GM18951 (cell line): ENCODE measurements around the gene PFKFB3.

Experiments
- POLR2A ChIP-seq: IDR thresholded peaks from 4 replicates; pipeline ENCODE4 v1.6.1; 2011; ENCODE audit warnings: mild to moderate bottlenecking; ENCODE audit not compliant: insufficient read length, insufficient read depth; ENCODE audit errors: extremely low read depth
- in situ Hi-C: fragments of 300-500 bp; cut with MboI; formaldehyde crosslinking; loops from one replicate; pipeline ENCODE4 v1.12.0; 2022; ENCODE audit warnings: low sequenced_read_pairs, mixed read lengths, inconsistent platforms; ENCODE audit not compliant: unreplicated experiment

The PFKFB3 gene

DNA sequence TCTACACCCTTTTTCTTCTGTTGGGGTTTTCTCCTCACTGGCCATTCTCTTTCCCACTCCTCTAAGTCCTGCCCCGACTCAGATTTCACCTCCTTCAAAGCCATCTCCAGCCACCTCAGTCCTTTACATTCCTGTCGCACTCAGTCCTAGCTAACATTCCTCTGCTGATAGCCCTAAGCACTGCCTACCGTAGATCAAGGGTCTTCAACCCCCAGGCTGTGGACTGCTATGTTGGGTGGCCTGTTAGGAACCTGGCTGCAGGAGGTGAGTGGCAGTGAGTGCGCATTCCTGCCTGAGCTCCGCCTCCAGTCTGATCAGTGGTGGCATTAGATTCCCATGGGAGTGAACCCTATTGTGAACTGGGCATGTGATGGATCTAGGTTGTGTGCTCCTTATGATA, 11.2 kb downstream of the PFKFB3 start:
- no peak for TF ChIP-seq POLR2A
- in situ Hi-C loops: no loop called here

DNA sequence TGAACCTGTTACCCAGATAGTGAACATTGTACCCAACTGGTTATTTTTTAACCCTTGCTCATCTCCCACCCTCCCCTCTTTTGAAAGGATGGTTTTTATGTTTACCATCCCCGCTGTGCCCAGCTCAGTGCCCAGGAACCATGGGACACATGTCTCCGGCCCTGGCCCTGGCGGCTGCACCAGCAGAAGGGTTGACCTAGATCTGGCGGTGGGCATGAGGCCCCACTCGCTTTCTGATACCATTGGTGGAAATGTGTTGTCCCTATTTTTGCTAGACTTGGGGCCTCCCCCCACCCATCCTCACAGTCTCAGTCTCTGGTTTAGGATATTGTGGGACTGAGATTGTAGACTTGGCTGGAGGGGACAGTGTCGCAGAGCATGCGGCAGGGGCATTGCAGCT, 11.9 kb downstream of the PFKFB3 start:
- in situ Hi-C loops: no loop called here
- TF ChIP-seq POLR2A: no peak

DNA sequence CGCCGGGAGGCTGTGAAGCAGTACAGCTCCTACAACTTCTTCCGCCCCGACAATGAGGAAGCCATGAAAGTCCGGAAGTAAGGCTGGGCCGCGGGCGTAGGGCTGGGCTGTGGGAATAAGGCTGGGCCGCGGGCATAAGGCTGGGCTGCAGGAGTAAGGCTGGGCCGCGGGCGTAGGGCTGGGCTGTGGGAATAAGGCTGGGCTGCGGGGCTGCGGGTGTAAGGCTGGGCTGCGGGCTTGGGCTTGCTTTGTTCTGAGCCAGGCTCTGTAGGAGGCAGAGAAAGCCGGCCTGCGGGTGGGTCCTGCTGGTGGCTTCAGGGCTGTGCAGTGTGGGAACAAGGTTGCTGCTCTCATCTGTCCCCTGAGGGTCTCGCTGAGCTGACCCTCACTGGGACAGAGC, 12.5 kb downstream of the PFKFB3 start:
- in situ Hi-C loops: no loop called here
- TF ChIP-seq POLR2A: no peak

DNA sequence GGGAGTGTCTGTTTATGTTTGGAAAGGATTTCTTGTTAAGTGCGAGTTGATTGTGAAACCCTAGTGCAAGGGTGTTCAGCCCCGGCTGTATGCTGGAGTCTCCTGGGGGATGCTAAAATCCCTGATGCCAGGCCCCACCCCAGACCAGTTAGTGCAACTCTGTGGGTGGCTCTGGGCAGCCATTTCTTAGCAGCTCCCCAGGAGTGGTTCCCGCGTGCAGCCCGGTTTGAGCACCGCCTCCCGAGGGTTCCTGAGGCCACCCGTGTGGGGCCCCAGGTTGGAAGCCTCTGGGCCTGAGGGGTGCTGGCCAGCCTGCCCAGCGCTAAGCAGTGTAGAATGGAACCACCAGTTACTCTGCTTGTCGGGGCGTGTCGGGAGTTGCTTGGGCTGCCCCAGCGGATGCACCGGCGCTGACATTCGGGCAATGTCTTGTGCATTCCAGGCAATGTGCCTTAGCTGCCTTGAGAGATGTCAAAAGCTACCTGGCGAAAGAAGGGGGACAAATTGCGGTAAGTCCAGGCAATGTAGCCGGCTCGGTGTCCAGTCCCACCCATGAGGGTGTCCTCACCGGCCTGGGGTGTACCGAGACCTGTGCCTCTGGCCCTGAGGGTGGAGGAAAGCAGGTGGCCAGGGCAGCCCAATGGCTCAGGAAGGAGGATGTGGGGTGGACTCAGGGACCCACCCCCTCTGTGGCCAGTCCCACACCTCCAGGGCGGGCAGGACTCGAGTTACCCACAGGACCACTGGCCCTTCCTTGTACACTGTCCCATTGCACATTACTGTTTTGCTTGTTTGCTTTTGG, 13.2 kb downstream of the PFKFB3 start:
- in situ Hi-C loops: no loop called here
- no peak for TF ChIP-seq POLR2A

DNA sequence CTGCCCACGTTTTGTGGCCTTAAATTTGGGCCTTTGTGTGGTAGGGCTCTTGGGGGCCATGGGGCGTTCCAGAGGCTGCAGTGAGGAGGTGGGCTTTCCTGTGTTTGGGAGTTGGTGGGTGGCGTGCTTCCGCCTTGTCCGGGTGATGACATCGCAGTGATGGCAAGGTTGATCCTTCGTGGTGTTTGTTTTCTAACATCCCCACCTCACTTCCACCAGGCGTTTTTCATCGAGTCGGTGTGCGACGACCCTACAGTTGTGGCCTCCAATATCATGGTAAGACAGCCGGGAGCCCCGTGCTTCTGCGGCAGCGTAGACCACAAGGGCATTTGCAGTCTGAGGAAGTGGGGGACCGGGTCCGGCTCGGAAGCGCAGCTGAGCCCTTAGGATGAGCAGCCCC, 14.2 kb downstream of the PFKFB3 start:
- in situ Hi-C loops: no loop called here
- no peak for TF ChIP-seq POLR2A

DNA sequence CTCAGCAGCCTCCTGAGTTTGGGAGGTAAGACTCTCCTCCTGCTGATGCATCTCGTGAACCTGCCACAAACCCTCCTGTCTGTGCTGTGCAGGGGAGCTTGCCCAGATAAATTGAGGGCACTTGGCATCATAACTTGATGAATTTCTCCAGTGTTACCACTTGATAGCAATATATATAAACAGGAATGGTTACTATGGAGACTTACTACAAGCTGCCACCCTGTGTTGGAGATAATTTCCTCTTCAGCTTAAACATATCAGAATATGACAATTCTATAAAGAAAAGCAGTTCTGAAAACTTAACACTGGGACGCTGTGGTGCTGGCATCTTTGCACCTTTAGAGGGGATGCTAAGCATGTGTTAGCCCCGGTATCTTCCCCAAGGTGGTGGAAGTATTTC, 14.9 kb downstream of the PFKFB3 start:
- no peak for TF ChIP-seq POLR2A
- in situ Hi-C loops: no loop called here

DNA sequence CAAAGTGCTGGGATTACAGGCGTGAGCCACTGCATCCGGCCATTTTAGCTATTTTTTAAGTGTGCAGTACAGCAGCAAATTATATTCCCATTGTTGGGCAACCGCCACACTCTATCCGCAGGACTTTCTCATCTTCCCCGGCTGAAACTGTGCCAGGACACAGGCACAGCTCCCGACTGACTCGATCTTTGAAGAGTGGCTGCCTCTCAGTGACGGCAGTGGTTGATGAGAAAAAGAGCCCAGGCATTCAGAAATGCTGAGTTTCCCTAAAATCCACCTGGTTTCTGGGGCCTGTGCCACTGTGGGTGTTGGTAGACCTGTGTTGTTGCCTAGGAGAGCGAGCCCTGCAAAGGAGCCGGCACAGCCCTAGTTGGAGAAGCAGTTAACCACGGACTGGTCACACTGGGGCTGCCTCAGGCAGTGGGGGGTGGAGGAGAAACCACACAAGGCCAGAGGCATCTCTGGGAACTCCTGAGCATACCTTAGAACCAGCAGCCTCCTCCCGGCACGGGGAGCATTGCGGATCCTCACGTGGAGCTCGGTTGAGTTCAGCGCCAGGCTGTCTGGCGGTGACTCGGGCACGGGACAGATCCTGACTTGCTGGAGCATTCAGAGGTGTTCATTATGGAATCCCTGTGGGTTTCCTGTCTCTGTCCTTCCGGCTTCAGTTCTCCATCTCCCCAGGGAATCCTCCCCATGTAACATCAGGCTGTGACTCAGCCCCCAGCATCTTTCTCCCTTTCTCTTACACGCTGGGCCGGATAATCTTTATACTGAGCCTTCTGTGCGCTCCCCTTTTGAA, 16.2 kb downstream of the PFKFB3 start:
- no peak for TF ChIP-seq POLR2A
- in situ Hi-C loops: no loop called here

DNA sequence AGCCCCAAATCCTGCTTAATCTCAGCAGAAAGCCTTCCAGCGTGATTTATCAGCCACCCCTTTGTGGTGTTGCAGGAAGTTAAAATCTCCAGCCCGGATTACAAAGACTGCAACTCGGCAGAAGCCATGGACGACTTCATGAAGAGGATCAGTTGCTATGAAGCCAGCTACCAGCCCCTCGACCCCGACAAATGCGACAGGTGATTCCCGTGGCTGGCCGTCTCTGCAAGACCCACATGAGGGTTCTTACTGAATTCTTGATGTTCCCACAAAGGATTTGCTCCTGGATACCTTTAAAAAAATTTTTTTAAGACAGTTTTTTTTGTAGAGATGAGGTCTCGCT, 16.7 kb downstream of the PFKFB3 start:
- in situ Hi-C loops: no loop called here

DNA sequence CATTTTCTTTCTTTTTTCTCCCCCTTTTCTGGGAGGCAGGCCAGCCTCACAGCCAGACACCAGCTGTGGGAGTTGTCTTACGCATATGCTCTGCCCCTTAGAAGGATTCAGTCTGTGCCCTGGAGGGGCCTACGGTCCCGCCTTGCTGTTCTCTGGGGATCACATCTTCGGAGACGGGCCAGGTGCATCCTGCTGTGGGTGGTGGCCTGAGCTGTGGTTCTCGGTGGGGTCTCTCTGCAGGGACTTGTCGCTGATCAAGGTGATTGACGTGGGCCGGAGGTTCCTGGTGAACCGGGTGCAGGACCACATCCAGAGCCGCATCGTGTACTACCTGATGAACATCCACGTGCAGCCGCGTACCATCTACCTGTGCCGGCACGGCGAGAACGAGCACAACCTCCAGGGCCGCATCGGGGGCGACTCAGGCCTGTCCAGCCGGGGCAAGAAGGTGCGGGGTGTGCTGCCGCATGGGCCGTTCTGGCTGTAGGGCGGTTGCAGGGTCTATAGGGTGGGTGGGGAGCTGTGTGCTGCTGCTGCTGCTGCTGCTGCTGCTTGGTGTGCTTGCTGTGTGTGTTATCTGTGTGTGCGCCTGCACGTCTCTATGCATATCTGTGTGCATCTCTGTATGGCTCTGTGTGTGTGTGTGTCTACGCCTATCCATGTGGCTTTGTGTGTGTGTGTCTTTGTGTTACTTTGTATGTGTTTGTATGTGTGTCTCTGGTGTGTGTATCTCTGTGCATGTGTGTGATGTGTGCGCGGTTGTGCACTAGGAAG, 17.9 kb downstream of the PFKFB3 start:
- in situ Hi-C loops: no loop called here
- no peak for TF ChIP-seq POLR2A

More for the DNA sequence above, 16.7 kb downstream of the PFKFB3 start:
- TF ChIP-seq POLR2A: no peak

DNA sequence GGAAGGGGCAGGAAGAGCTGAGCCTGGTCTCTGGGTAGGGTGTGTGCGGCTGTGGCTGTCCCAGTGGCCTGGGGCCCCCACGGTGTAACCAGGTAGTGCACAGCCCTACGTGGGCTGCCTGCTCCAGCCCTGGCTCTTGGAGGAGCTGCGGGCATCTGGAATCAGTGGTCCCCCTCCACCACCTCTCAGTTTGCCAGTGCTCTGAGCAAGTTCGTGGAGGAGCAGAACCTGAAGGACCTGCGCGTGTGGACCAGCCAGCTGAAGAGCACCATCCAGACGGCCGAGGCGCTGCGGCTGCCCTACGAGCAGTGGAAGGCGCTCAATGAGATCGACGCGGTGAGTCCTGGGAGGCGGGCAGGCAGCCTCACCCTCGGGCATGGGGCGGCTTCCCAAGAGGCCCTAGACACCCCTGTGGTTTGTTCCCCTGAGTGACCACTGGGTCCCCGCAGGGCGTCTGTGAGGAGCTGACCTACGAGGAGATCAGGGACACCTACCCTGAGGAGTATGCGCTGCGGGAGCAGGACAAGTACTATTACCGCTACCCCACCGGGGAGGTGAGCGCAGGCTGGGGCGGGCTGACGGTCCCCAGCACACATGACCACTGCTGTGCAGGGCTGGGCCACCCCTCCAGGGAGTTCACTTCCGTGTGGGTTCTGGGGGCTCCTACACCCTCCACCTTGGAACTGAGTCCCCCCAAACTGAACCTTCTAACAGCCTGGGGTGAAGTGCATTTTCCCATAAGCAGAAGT, 18.6 kb downstream of the PFKFB3 start:
- in situ Hi-C loops: no loop called here
- TF ChIP-seq POLR2A: no peak

DNA sequence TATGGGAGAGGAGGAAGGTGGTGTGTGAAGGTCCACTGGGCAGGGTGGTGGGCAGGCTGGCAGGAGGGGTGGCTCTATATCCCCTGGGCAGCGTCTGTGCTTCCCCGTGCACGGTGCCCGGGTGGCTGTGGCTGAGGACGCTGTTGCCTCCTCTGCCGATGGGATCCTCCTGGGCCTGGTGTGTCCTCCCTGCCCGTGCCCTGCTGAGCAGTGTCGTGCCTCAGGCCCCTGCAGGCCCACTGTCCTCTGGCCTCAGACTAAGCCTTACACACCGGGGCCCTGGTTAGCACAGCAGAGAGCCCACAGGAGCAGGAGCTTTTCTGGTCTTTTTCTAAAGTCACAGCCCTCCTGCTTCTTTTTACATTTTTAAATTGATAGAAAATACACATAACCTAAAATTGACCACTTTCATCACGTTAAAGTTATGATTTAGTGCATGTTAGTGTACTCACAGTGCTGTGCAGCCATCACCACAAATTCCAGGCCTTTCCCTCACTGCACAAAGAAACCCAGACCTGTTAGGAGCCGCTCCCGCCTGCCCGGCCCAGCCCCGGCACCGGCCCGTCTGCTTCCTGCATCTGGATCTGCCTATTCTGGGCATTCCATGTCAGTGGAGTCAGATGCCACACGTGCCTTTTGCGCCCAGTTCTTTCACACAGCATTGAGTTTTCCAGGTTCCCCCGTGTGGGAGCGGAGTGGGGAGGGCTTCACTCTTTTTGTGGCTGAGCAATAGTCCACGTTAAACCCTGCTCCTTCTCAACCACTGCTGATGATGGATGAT, 19.4 kb downstream of the PFKFB3 start:
- in situ Hi-C loops: no loop called here

DNA sequence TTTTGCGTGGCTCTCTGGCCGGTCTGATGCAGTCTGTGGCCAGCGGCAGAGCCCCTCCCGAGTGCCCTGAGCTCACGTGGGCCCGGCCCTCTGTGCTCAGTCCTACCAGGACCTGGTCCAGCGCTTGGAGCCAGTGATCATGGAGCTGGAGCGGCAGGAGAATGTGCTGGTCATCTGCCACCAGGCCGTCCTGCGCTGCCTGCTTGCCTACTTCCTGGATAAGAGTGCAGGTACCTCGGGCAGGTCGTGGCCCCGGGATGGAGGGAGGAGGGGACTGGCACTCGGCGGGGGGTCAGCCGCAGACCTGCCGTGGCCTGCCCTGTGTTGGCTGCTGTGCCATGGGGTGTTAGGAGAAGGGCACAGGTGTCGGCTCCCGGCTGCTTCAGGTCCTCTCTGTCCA, 20.0 kb downstream of the PFKFB3 start:
- no peak for TF ChIP-seq POLR2A
- in situ Hi-C loops: no loop called here

More for the DNA sequence above, 19.4 kb downstream of the PFKFB3 start:
- no peak for TF ChIP-seq POLR2A

DNA sequence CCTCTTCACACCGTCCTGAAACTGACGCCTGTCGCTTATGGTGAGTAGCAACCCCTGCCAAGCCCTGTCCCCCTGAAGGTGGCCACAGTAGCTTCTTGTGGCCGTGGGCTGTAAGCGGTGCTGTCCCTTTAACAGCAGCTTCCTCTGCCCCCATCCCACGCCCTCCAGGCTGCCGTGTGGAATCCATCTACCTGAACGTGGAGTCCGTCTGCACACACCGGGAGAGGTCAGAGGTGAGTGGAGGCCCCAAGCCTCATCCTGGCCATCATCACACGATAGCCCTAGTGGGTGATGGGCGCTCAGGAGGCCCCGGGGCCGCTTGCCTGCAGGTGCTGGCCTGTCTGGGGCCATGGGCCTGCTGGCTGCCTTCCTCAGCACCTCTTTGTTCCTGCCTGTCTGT, 21.2 kb downstream of the PFKFB3 start:
- TF ChIP-seq POLR2A: no peak
- in situ Hi-C loops: no loop called here
